K562 (cell line): ENCODE results near the gene SPSB1. TPM values are rescaled to one million over a fixed set of nuclear protein-coding genes. Genes with fewer than 3 reads are reported as not detected.
A peak's percentile ranks its signal among the peaks of the same experiment; 100 is the strongest.

Source experiments
- ATAC-seq: fragments of 200-7000 bp; cut with Tn5 transposase; 3 replicates; pipeline ENCODE4 v1.9.1; 2020; ENCODE audit warnings: moderate library complexity
- BruUV-seq: library from RNA; stranded (reverse); fragments of 400-500 nt; replicated peaks from 2 replicates; lab custom pipeline; 2021; lab: Mats Ljungman, UMichigan
- CTCF ChIA-PET: fragments of 300-600 bp; formaldehyde crosslinking; extraction: SDS; loops from one replicate; lab custom pipeline; 2021; ENCODE audit warnings: low intra/inter-chr PET ratio; lab: Yijun Ruan, JAX
- POLR2A ChIA-PET: fragments of 300-600, 350-650 bp; sonication (Branson Sonifier 250); formaldehyde crosslinking; extraction: SDS; loops from one replicate; lab custom pipeline; 2021; ENCODE audit warnings: antibody characterized with exemption, inconsistent platforms; lab: Yijun Ruan, JAX
- DNase-seq, 4 experiments: peaks; one replicate each; pipeline versions ENCODE4 v3.0.0 to v3.0.0-alpha.2; 2011 to 2018; ENCODE audit warnings: low spot score in 3 of 4, mixed read lengths in 3 of 4; ENCODE audit errors: extremely low read depth in 1 of 4
- FAIRE-seq: peaks from 2 replicates; lab custom pipeline; 2011; peaks lifted over from hg19 to GRCh38; lab: Jason Lieb, UNC
- H2AFZ ChIP-seq: 2 replicates; pipeline ENCODE4 v1.6.0; 2011; ENCODE audit warnings: low read depth, low read length, control low read depth, inconsistent platforms
- H3K27ac ChIP-seq: fragments of 200-600 bp; 3 replicates; pipeline ENCODE4 v1.8.0; 2011; ENCODE audit warnings: low read depth, mild to moderate bottlenecking, control low read depth, inconsistent platforms, low read length, moderate library complexity, mixed read lengths; ENCODE audit errors: extremely low read depth
- H3K27me3 ChIP-seq, 2 experiments: fragments of 300-600 bp in 1 of 2; 2 replicates in 1 of 2; 3 replicates in 1 of 2; pipeline versions ENCODE4 v1.6.0 to v1.8.0; 2011; ENCODE audit warnings: inconsistent platforms in 2 of 2, low read length in 2 of 2, mild to moderate bottlenecking in 1 of 2, mixed read lengths in 1 of 2, moderate library complexity in 1 of 2; ENCODE audit not compliant: control insufficient read depth in 2 of 2, insufficient read depth in 2 of 2
- H3K36me3 ChIP-seq: fragments of 300-600 bp; 3 replicates; pipeline ENCODE4 v1.8.0; 2011; ENCODE audit warnings: mild to moderate bottlenecking, low read length, inconsistent platforms; ENCODE audit not compliant: control insufficient read depth, insufficient read depth
- H3K4me1 ChIP-seq, 2 experiments: fragments of 200-600 bp in 1 of 2; replicated peaks in 1 of 2; 2 replicates in 1 of 2; 3 replicates in 1 of 2; pipeline versions ENCODE4 v1.5.1 to v1.8.0; 2011; ENCODE audit warnings: inconsistent platforms in 2 of 2, low read length in 2 of 2, mild to moderate bottlenecking in 1 of 2, mixed read lengths in 1 of 2, moderate library complexity in 1 of 2; ENCODE audit not compliant: control insufficient read depth in 2 of 2, insufficient read depth in 2 of 2
- H3K4me2 ChIP-seq: 2 replicates; pipeline ENCODE4 v1.6.1; 2011; ENCODE audit warnings: low read length, control low read depth, inconsistent platforms, mixed read lengths; ENCODE audit not compliant: insufficient read depth
- H3K4me3 ChIP-seq: fragments of 200-600 bp; sonication (generic), shearing (Covaris generic); 2 replicates; pipeline ENCODE4 v1.5.1; 2016; ENCODE audit warnings: control low read depth, inconsistent platforms
- H3K79me2 ChIP-seq: fragments of 200-600 bp; 3 replicates; pipeline ENCODE4 v1.8.0; 2011; ENCODE audit warnings: low read length, inconsistent platforms; ENCODE audit not compliant: control insufficient read depth, insufficient read depth
- H3K9ac ChIP-seq, 2 experiments: 2 replicates each; pipeline versions ENCODE4 v1.6.0 to v1.6.1; 2011; ENCODE audit warnings: low read depth in 2 of 2, low read length in 2 of 2, control low read depth in 1 of 2, inconsistent platforms in 1 of 2, mild to moderate bottlenecking in 1 of 2, mixed read lengths in 1 of 2; ENCODE audit not compliant: insufficient read depth in 1 of 2
- H3K9me1 ChIP-seq: one replicate; pipeline ENCODE4 v1.6.0; 2011; ENCODE audit warnings: inconsistent platforms, mild to moderate bottlenecking, low read length, moderate library complexity; ENCODE audit not compliant: control insufficient read depth, insufficient read depth
- H3K9me3 ChIP-seq: replicated peaks from 2 replicates; pipeline ENCODE4 v1.5.1; 2011; ENCODE audit warnings: low read depth, low read length, inconsistent platforms; ENCODE audit not compliant: control insufficient read depth, insufficient read depth
- H4K20me1 ChIP-seq: replicated peaks from 2 replicates; pipeline ENCODE4 v1.6.1; 2011; ENCODE audit warnings: low read length, inconsistent platforms, mixed read lengths; ENCODE audit not compliant: control insufficient read depth, insufficient read depth
- ADNP ChIP-seq: fragments of 200-800 bp; sonication (Bioruptor generic); IDR thresholded peaks from 2 replicates; pipeline ENCODE4 v1.6.1; 2016; ENCODE audit warnings: missing genetic modification characterization, missing compliant biosample characterization
- ARID4B ChIP-seq: sonication (generic); formaldehyde crosslinking; IDR thresholded peaks from 2 replicates; pipeline ENCODE4 v1.8.0; 2022; ENCODE audit warnings: mild to moderate bottlenecking, missing genetic modification reagents
- CBFA2T3 ChIP-seq: fragments of 450-650 bp; IDR thresholded peaks from 2 replicates; pipeline ENCODE4 v1.6.1; 2017
- CXXC5 ChIP-seq: fragments of 250-450 bp; sonication (Bioruptor Pico); IDR thresholded peaks from 2 replicates; pipeline ENCODE4 v1.8.0; 2022; ENCODE audit warnings: inconsistent platforms, mild to moderate bottlenecking, moderate library complexity
- POLR2AphosphoS5 ChIP-seq: IDR thresholded peaks from 2 replicates; pipeline ENCODE4 v1.6.1; 2011; ENCODE audit warnings: mild to moderate bottlenecking, low read depth, low read length, moderate library complexity; ENCODE audit not compliant: control insufficient read depth, insufficient read depth
- SMARCE1 ChIP-seq: fragments of 450-650 bp; IDR thresholded peaks from 2 replicates; pipeline ENCODE4 v1.7.1; 2016; ENCODE audit warnings: mild to moderate bottlenecking
- ZNF347 ChIP-seq: fragments of 450-650 bp; formaldehyde crosslinking; IDR thresholded peaks from 2 replicates; pipeline ENCODE4 v1.4.0; 2020; ENCODE audit warnings: low read depth, mild to moderate bottlenecking, moderate library complexity
- WGBS: fragments of 100-300 bp; shearing (Covaris generic); methylation state at CpG from one replicate; pipeline ENCODE4 v1.1.6; 2016; ENCODE audit warnings: low coverage, mixed read lengths; ENCODE audit not compliant: insufficient coverage; ENCODE audit errors: missing lambda C conversion rate; 5-methylcytosine and 5-hydroxymethylcytosine counted together
- in situ Hi-C: fragments of 300-500 bp; cut with MboI; formaldehyde crosslinking; loops from 4 replicates; pipeline ENCODE4 v1.15.0; 2018; ENCODE audit warnings: inconsistent platforms, mixed read lengths
- intact Hi-C: fragments of 100-400 bp; cut with micrococcal nuclease; formaldehyde crosslinking; loops from 2 replicates; pipeline ENCODE4 v1.14.2; 2022
- polyA plus RNA-seq, 8 experiments: library from polyadenylated mRNA; depleted of rRNA in 4 of 8; stranded (reverse) in 5 of 8; unstranded in 3 of 8; fragments of >200 nt; fragmentation: Nextera tagmentation in 2 of 8; fragmentation: Illumina TruSeq in 1 of 8; extraction: Ambion mirVana in 2 of 8; extraction: Trizol in 1 of 8; gene quantifications; 2 replicates each; pipeline versions ENCODE4 v1.2.1 to v1.2.3, GENCODE V29; 2011 to 2014; ENCODE audit warnings: inconsistent platforms in 1 of 8, missing spikeins in 1 of 8
- total RNA-seq, 7 experiments: library from RNA; depleted of rRNA in 6 of 7; stranded (reverse); fragments of >200 nt in 6 of 7; fragmentation: Illumina TruSeq in 2 of 7; extraction: Trizol in 2 of 7; gene quantifications; 2 replicates each; pipeline versions ENCODE4 v1.2.1 to v1.2.3, GENCODE V29; 2011 to 2021; ENCODE audit warnings: low replicate concordance in 1 of 7
- TF ChIP-seq, protein P1 (sequence below), 2 experiments: IDR thresholded peaks in 1 of 2; conservative IDR thresholded peaks in 1 of 2; 2 replicates each; pipeline ENCODE4 v1.6.1; 2016; ENCODE audit warnings: low read depth in 2 of 2, mild to moderate bottlenecking in 1 of 2, missing compliant biosample characterization in 1 of 2, missing genetic modification characterization in 1 of 2, moderate library complexity in 1 of 2
- TF ChIP-seq, protein P2 (sequence below), 2 experiments: fragments of 450-650 bp in 1 of 2; sonication (generic) in 1 of 2; formaldehyde crosslinking in 1 of 2; IDR thresholded peaks in 1 of 2; conservative IDR thresholded peaks in 1 of 2; 2 replicates each; pipeline versions ENCODE4 v1.6.1 to v1.8.1; 2016 to 2023; ENCODE audit warnings: mild to moderate bottlenecking in 2 of 2, moderate library complexity in 2 of 2, inconsistent platforms in 1 of 2, missing genetic modification reagents in 1 of 2

Gene SPSB1
- total and polyA plus RNA-seq, 9 of the 15 experiments (the other 6 are each of a cell fraction or from before 2014, with no cell fraction given), result 0.06 to 0.35 (median 0.14) TPM; not detected in 6

DNA sequence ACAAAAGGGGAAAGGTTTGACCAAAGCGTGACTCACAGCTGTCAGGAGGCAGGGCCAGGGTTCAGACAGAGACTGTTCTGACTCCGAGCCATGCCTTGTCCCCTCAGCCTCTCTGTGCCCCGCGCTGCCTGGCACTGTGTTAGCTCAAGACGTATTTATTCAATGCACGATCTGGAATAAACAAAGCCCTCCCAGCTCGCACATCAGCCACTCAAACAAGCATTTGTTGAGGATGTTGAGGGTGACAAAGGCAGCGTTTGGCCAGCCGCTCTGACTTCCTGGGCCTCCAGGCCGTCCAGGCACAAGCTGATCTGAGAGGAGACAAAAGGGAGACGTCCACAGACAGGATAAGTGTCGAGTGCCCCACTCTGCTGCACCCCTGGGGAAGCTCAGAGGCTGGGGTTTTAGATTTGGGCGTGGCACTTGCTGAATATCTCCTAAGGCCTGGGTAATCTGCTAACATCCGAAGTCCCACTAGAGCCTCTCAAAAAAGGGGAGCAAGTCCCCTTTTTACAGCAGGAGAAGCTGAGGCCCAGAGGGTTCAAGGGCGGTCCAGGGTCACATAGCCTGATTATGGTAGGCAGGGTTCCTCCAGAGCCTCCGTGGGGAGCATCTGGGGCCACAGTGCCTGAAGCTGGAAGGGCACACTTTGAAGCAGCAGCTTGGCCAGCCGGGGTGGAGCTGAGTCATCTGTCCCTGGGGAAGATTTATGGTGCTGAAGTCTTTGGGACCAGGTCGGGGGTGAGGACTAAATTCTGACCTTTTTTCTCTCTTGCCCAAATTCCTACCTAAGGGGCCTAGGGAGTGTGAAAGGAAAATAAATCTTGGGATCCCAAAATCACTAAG is 95.9 kb downstream of the SPSB1 start (continued):
- TF ChIP-seq, protein P1, sequence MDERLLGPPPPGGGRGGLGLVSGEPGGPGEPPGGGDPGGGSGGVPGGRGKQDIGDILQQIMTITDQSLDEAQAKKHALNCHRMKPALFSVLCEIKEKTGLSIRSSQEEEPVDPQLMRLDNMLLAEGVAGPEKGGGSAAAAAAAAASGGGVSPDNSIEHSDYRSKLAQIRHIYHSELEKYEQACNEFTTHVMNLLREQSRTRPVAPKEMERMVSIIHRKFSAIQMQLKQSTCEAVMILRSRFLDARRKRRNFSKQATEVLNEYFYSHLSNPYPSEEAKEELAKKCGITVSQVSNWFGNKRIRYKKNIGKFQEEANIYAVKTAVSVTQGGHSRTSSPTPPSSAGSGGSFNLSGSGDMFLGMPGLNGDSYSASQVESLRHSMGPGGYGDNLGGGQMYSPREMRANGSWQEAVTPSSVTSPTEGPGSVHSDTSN (CRISPR knock-in tag; IDR thresholded peaks at IDR 0.05; ENCODE audit: low read depth), result peak; percentile 40; the same call in 1 of the 2 replicates
- TF ChIP-seq, protein P1 (tag; conservative IDR thresholded peaks at IDR 0.05; ENCODE audit: low read depth), result peak; percentile 93
- TF ChIP-seq POLR2AphosphoS5, result no peak

DNA sequence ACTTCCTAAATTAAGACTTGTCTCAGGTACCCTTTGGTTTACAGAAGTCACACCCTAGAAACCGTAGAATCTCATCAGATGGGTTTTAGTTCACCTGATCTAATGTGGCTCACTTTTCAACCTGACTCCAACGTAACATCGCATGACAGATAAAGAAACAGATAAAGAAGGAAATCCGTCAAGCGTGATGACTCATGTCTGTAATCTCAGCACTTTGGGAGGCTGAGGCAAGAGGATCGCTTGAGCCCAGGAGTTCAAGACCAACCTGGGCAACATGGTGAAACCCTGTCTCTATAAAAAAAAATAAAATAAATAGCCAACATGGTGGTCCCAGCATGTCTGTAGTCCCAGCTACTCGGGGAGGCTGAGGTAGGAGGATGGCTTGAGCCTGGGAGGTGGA is 97.3 kb downstream of the SPSB1 start:
- no peak overlapping the region for H3K4me2 ChIP-seq
- BruUV-seq, result no TSS peak
- peaks cover 5% of the 10 kb centered on the region; the same call in 1 of the 2 replicates for H4K20me1 ChIP-seq
- H3K9me1 ChIP-seq, result no peaks in the 10 kb centered on the region
- no peak overlapping the region for H2AFZ ChIP-seq
- FAIRE-seq (no peak), ATAC-seq (no peak), DNase-seq (no peak)
- CTCF ChIA-PET, result no interaction called here
- no peak overlapping the region for H3K4me3 ChIP-seq
- H3K36me3 ChIP-seq, result no peaks in the 10 kb centered on the region
- H3K27ac ChIP-seq, result no peak overlapping the region
- peaks cover 1% of the 10 kb centered on the region for H3K9me3 ChIP-seq
- no peak overlapping the region for H3K9ac ChIP-seq
- H3K27me3 ChIP-seq, result peaks cover 35 to 80% of the 10 kb centered on the region in 2 experiments
- in situ Hi-C loops (no loop called here), intact Hi-C loops (no loop called here)
- POLR2A ChIA-PET, result no interaction called here
- H3K79me2 ChIP-seq, result no peaks in the 10 kb centered on the region
- peaks cover 0 to 10% of the 10 kb centered on the region in 2 experiments; a peak in 4 of 5 replicates for H3K4me1 ChIP-seq
- WGBS, result 1% methylated on average over 7 of the region's 7 CpGs
- TF ChIP-seq, protein P2, sequence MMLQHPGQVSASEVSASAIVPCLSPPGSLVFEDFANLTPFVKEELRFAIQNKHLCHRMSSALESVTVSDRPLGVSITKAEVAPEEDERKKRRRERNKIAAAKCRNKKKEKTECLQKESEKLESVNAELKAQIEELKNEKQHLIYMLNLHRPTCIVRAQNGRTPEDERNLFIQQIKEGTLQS (IDR thresholded peaks at IDR 0.05), result peak; percentile 85
- TF ChIP-seq, protein P2 (CRISPR knock-in tag; conservative IDR thresholded peaks at IDR 0.05), result no peak
- TF ChIP-seq CBFA2T3 (no peak), ADNP (tag) (peak; percentile 66; the same call in 1 of the 2 replicates), ZNF347 (CRISPR knock-in tag) (no peak), SMARCE1 (peak; percentile 29; the same call in 1 of the 2 replicates), CXXC5 (CRISPR knock-in tag) (peak; percentile 33; the same call in 1 of the 2 replicates), ARID4B (CRISPR knock-in tag) (no peak)
